AG04450 (cell line): ENCODE results near the gene ENTR1. TPM values are rescaled to one million over a fixed set of nuclear protein-coding genes. Genes with fewer than 3 reads are reported as not detected.

Experiments used
- CTCF ChIA-PET: fragments of 300-600, 350-600 bp; formaldehyde crosslinking; extraction: SDS; loops from one replicate; lab custom pipeline; 2022; ENCODE audit warnings: antibody characterized with exemption, inconsistent platforms; lab: Charles Lee
- POLR2A ChIA-PET: fragments of 350-600 bp; formaldehyde crosslinking; extraction: SDS; loops from one replicate; lab custom pipeline; 2021; ENCODE audit warnings: antibody characterized with exemption, inconsistent platforms; lab: Yijun Ruan, JAX
- DNase-seq: peaks from one replicate; pipeline ENCODE4 v3.0.0-alpha.2; 2011; ENCODE audit warnings: low read depth, low spot score
- H3K27ac ChIP-seq: one replicate; pipeline ENCODE4 v1.5.1; 2012; ENCODE audit warnings: low read depth, low read length, control low read depth
- H3K27me3 ChIP-seq: one replicate; pipeline ENCODE4 v1.6.0; 2012; ENCODE audit warnings: low read length; ENCODE audit not compliant: control insufficient read depth, insufficient read depth
- H3K4me3 ChIP-seq: 2 replicates; pipeline ENCODE4 v1.5.1; 2011; ENCODE audit warnings: mild to moderate bottlenecking, low read depth, low read length, control low read depth
- H3K9me3 ChIP-seq: 2 replicates; pipeline ENCODE4 v1.5.1; 2012; ENCODE audit warnings: low read length; ENCODE audit not compliant: control insufficient read depth, insufficient read depth
- polyA plus RNA-seq: library from polyadenylated mRNA; depleted of rRNA; stranded (reverse); fragments of >200 nt; gene quantifications from 2 replicates; pipeline ENCODE4 v1.2.3, GENCODE V29; 2011
- TF ChIP-seq, protein P1 (sequence below): IDR thresholded peaks from 2 replicates; pipeline ENCODE4 v1.5.1; 2011; ENCODE audit warnings: low read depth, low read length, control low read depth, inconsistent platforms

ENTR1 gene
- polyA plus RNA-seq, 1 experiment = 31.5 TPM

DNA sequence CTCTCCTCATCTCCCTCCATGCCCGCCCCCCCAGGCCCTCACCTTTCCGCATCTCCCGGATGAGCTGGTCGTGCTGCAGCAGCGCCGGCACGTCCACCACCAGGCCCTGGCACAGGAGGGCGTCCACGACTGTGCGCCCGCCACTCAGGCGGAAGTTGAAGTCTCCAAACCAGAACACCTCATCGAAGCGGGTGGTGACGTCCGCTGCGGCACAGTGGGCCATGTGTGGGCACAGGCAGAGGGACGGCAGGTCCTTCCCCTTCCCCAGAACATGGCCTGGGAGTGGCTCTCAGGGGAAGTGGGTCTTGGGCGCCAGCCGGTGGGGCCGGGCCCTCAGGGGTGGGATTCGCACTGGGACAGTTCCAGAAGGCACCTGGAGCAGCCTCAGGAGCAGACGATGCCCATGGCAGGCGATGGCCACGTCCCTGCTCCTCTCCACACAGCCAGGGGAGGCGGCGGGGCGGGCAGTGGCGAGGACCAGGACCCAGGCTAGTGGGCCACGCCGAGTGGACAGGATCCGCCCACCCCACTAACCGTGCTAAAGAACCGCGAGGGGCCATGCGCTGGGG, 21.5 kb upstream of the ENTR1 start:
- Histone ChIP-seq H3K27ac (no peak overlapping the region), H3K9me3 (peaks cover 5% of the 10 kb centered on the region; the same call in 1 of the 2 replicates), H3K4me3 (no peak overlapping the region), H3K27me3 (no peaks in the 10 kb centered on the region)
- ChIA-PET CTCF (no interaction called here), POLR2A (no interaction called here)
- DNase-seq = no peak
- TF ChIP-seq, protein P1, sequence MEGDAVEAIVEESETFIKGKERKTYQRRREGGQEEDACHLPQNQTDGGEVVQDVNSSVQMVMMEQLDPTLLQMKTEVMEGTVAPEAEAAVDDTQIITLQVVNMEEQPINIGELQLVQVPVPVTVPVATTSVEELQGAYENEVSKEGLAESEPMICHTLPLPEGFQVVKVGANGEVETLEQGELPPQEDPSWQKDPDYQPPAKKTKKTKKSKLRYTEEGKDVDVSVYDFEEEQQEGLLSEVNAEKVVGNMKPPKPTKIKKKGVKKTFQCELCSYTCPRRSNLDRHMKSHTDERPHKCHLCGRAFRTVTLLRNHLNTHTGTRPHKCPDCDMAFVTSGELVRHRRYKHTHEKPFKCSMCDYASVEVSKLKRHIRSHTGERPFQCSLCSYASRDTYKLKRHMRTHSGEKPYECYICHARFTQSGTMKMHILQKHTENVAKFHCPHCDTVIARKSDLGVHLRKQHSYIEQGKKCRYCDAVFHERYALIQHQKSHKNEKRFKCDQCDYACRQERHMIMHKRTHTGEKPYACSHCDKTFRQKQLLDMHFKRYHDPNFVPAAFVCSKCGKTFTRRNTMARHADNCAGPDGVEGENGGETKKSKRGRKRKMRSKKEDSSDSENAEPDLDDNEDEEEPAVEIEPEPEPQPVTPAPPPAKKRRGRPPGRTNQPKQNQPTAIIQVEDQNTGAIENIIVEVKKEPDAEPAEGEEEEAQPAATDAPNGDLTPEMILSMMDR = no peak

DNA sequence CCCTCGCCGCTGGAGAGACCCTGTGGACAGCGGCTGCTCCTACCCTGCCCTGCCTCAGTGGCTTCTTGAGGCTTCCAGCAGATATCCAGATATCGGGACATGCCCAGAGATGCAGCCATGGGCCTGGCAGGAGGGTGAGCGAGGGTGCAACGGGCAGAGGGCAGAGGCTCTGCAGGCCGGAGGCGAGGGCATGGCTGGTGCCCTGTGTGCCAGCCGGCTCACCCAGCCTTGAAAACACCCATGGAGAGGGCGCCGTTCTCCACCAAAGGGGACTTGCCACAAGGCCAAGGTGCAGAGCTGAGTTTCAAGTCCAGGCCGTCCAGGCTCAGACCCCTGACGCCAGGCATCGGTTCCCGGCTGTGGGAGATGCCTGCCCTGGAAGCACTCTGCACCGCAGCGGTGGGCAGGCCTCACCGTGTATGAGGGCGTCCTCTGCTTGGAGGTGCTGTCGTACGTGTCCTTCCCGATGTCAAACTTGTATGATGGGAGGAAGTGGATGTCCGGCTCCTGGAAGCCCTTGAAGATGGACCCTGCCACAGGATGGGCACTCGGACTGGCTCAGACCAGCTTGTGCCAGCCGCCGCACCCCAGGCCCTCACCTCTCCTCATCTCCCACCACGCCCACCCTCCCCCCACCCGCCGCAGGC, 20.3 kb upstream of the ENTR1 start:
- H3K4me3 ChIP-seq = no peak overlapping the region
- H3K27ac ChIP-seq = no peak overlapping the region
- no peaks in the 10 kb centered on the region; the same call in 1 of the 2 replicates for H3K9me3 ChIP-seq
- ChIA-PET CTCF (no interaction called here), POLR2A (no interaction called here)
- DNase-seq = no peak
- TF ChIP-seq, protein P1 = no peak
- H3K27me3 ChIP-seq = no peaks in the 10 kb centered on the region

DNA sequence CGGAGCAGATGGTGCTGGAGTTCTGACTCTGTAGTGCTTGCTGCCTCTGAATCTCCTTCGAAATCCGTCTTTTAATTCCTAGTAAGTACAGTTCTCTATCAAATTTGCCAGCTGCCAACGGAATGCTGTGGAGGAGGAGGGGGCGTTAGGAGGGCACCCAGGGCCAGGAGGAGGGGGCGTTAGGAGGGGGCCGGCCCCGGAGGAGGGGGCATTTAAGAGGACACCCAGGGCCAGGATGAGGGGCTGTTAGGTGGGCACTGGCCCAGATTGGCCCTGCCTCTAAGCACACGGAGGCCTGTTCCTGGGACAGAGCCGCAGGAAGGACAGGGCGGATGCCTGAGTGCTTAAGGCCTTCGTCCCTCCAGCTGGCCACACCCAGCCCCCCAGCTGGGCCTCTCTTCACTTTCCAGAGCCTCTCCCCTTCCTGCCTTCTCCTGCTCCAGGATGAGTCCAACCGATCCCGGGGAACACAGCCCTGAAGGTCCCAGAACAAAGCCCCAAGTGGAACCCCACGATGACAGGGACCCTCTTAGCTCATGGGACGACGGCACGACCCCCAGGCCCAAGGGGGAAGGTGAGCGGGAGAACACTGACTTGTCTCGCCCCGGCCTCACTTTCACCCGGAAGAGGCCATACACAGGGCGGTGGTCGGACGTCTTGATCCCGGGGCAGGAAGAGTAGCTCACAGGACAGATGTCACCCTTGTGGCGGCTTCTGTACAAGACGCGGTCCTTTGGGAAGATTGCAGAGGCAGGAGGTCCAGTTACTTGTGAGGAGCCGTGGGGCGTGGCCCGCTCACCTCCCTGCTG, 19.5 kb upstream of the ENTR1 start:
- Histone ChIP-seq H3K4me3 (no peak overlapping the region), H3K27me3 (no peaks in the 10 kb centered on the region), H3K27ac (no peak overlapping the region), H3K9me3 (no peaks in the 10 kb centered on the region)
- no peak for DNase-seq
- TF ChIP-seq, protein P1 = no peak
- ChIA-PET CTCF (no interaction called here), POLR2A (no interaction called here)

DNA sequence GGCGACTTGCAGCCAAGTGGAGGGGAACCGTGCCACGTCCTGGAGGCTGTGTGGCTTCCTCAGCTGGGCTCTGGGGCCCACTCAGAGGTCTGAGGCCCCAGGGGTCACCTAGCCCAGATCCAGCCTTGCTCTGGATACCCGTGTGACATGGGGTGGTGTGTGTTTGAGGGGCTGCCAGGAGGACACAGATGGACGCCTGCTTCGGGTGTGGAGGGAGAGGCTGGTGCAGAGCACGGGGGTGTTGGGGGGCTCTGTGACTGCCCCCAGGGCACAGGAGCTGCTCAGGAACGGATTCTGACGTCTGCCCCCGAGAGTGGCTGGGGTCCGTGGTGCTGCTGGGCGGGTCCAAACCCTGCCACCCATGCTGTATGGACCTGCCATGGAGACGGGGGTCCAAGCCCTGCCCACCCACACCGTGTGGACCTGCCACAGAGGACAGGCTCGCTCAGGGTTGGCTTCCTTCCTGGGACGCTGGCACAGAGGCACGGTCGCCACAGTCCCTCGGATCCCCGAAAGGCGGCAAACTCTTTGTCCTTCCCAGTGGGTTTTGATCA, 18.7 kb upstream of the ENTR1 start:
- POLR2A ChIA-PET = no interaction called here
- TF ChIP-seq, protein P1 = no peak
- no peak for DNase-seq
- Histone ChIP-seq H3K27me3 (no peaks in the 10 kb centered on the region), H3K27ac (no peak overlapping the region), H3K9me3 (no peaks in the 10 kb centered on the region), H3K4me3 (no peak overlapping the region)
- CTCF ChIA-PET = no interaction called here
